ENCODE data around the gene COA6.

Gene COA6

GRCh38 chr1:234412830-234413229 lies 39.6 kb downstream of the COA6 start:
- DNase-seq (ENCODE audit: low read depth in 2 of 2): no peak

GRCh38 chr1:234413485-234413884 lies 40.2 kb downstream of the COA6 start:
- no peak for DNase-seq (ENCODE audit: low read depth in 2 of 2)

- DNase-seq (ENCODE audit: low read depth in 2 of 2): no peak
These were observed 40.7 kb downstream of the COA6 start for GRCh38 chr1:234413990-234414389.

- no peak for DNase-seq (ENCODE audit: low read depth in 2 of 2)
These were observed 54.8 kb downstream of the COA6 start for GRCh38 chr1:234427950-234428646.

- no peak for DNase-seq (ENCODE audit: low read depth in 2 of 2)
These were observed 56.2 kb downstream of the COA6 start for GRCh38 chr1:234429434-234429806.

- DNase-seq (ENCODE audit: low read depth in 2 of 2): no peak
These were observed 57.4 kb downstream of the COA6 start for GRCh38 chr1:234430691-234431090.

GRCh38 chr1:234431255-234431654 lies 58.0 kb downstream of the COA6 start:
- no peak for DNase-seq (ENCODE audit: low read depth in 2 of 2)

- DNase-seq (ENCODE audit: low read depth in 2 of 2): no peak
These were observed 60.5 kb downstream of the COA6 start for GRCh38 chr1:234433563-234434285.
